Activated CD8-positive, alpha-beta memory T cell treated with anti-CD3 and anti-CD28 coated beads for 1 hour (primary cell): ENCODE measurements around the gene LRRC37B.
"Not testable (repeated sequence)": the region's sequence is repeated elsewhere in the genome, so short reads cannot be mapped to it uniquely, and the experiment has no call there.

Source experiments
- DNase-seq, 2 donors: peaks; one replicate each; pipeline ENCODE4 v3.0.0-alpha.2; 2020; ENCODE audit warnings: low read depth in 1 of 2; ENCODE audit errors: extremely low read depth in 1 of 2

The LRRC37B gene

DNA sequence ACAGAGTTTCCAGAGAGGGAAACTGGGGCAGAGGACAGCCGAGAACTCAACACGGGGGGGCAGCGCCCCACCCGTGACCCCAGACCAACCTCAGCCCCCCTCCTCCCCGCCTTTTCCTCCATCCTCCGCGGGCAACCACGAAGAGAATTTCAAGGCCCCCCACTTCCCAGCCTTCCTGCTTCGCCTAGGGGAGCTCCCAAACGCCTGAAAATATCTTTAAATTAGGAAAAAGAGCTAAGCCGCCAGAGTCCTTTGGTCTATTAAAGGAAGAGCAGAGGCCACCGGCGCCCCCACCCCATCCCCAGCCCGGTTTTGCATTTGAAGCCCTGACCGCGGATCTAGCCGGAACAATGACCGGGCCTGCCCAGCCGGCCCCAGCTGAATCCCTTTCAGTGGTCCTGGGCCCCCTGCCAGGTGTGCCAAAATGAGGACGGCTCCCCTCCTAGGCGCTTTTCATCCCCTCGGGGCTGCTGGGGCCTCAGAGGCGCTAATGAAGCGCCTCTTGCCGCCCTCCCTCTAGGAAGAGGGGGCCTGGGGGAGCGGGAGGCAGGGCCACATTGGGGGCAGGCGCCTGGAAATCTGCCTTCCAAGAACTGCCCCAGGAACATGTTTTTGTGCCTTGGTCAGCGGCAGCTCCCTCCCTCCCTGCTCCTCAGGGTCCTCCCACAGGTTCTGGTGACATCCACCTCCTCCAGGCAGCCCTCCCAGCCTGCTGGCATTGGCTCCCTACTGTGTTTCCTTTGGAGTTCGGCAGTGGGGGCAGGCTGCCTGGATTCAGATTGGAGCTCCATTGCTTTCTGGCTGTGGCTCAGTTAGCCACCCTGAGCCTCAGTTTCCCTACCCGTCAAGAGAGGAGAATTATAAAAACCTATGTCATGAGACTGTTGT is 78.0 kb downstream of the LRRC37B start:
- DNase-seq, result not testable (repeated sequence)

DNA sequence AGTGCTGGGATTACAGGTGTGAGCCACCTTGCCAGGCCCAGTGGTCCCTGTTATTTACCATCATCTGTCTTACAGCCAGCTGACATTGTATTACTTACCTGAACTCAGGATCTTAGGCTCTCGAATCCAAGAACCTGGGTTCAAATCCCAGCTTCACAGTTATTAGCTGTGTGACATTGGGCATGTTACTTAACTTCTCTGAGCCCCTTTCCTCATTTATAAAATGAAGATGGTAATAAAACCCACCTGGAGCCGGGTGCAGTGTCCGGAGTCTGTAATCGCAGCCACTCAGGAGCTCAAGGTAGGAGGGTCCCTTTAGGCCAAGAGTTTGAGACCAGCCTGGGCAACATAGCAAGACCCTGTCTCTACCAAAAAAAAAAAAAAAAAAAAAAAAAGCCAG is 79.7 kb downstream of the LRRC37B start:
- DNase-seq, result not testable (repeated sequence)

DNA sequence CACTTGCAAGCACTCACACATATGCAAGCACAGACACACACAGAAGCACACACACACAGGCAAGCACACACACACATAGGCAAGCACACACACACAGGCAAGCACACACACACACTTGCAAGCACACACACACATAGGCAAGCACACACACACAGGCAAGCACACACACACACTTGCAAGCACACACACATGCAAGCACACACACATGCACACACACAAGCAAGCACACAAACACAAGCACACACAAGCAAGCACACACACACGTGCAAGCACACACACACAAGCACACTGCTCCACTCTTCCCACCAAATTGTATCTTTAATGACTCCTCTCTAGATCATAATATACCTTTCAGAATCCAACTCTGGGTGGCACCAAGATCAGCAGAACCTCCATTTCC is 84.9 kb downstream of the LRRC37B start:
- DNase-seq, result not testable (repeated sequence)

DNA sequence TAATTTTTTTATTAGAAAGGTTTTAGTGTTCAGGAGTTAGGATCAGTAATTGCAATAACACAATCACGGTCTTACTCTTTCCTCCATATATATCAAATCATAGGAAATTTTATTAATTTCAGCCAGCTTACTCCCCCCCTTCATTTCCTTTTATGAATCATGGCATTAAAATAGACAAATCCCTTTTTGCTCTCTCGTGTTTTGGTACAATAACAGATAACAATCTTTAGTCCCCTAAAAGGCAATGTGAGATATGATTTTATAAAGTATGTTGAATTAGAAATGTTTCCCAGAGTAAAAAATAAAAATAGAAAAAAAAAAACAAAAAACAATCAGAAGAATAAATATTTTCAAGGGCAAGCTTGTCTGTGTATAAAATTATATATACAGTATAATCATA is 92.5 kb downstream of the LRRC37B start:
- no peak for DNase-seq

DNA sequence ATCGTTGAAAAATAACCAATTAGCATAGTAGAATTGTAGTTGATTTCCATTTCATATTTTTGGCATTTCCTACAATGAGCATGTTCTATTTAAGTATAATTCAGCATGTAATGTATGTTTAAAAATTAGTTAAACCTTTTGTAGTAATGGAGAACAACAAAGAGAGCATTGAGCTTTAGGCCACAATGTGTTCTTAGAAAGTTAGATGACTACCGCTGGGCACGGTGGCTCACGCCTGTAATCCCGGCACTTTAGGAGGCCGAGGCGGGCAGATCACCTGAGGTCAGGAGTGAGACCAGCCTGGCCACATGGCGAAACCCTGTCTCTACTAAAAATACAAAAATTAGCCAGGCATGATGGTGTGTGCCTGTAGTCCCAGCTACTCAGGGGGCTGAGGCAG is 93.1 kb downstream of the LRRC37B start:
- DNase-seq, result not testable (repeated sequence)

DNA sequence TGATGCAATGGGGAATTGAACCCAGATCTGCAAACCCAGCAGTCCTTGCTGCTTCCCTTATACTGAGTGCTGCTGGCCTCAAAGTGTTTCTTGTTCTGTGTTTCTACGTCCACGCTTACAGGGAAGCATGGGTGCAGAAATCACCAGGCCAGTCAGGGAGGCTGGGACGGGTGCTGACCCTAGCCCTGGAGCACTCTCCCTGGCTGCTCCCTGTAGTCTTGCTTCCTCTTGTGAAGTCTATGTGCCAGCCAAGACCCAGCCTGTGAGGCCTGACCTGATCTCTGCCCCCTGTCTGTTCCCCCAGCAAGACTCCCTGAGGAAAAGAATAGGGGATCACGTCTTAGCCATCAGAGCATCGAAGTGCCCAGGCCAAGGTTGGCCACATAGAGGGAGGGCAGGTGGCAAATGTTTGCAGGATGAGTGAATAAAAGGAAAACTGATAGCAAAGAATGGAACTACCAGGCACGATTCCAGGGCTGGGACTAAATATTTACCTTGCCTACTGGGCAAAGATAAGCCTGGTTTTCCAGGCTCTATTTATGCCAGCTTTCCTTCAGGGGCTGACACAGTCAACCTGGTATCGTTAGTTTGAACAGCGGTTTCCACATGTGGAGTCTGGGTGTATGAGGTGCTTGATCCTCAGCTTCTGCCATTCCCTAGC is 93.9 kb downstream of the LRRC37B start:
- DNase-seq, result no peak

DNA sequence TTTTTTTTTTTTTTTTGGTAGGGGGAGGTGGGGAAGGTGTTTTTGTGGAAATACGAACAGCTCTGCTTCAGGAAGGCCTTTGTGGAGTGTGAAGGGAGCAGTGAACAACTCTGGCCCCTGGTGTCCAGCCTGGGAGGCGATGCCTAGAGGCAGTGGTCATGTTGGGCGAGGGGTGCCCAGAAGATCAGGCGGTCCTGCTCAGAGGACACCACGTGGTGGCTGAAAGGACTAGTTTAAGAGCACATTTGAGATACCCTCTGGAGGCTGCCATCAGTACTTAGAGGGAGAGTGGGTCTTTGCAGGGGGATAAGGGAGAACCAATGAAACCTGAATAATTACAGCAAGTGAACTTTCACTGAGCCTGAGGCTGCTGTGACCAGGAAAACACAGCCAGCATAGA is 95.0 kb downstream of the LRRC37B start:
- DNase-seq, result no peak

DNA sequence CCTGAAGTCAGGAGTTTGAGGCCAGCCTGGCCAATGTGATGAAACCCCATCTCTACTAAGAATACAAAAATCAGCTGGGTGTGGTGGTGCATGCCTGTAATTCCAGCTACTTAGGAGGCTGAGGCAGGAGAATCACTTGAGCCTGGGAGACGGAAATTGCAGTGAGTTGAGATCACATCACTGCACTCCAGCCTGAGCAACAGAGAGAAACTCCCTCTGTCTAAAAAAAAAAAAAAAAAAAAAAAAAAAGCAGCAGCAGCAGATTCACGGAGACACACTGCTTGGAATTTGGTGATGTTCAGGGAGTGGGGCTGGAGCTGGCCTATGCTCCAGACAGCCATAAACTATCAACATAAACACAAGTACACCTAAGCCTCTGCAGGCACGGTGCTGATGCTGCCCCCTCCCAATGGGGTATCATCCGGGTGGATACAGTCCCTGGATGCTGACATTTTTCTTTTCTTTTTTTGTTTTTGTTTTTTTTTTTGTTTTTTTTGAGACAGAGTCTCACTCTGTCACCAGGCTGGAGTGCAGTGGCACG is 95.5 kb downstream of the LRRC37B start:
- DNase-seq, result no peak
